IMR-90 (cell line): ENCODE data around the gene OXA1L. TPM values are rescaled to one million over a fixed set of nuclear protein-coding genes. Genes with fewer than 3 reads are reported as not detected.
"Not testable (repeated sequence)": the region's sequence is repeated elsewhere in the genome, so short reads cannot be mapped to it uniquely, and the experiment has no call there.

Experiments used
- ATAC-seq: fragments of 200-7000 bp; cut with Tn5 transposase; 2 replicates; pipeline ENCODE4 v1.9.1; 2020; ENCODE audit warnings: low read depth, mild to moderate bottlenecking, moderate library complexity
- BruUV-seq: library from RNA; stranded (reverse); fragments of 400-500 nt; replicated peaks from 2 replicates; lab custom pipeline; 2021; lab: Mats Ljungman, UMichigan
- CTCF ChIA-PET: fragments of 300-600 bp; formaldehyde crosslinking; extraction: SDS; loops from one replicate; lab custom pipeline; 2021; ENCODE audit warnings: antibody characterized with exemption; lab: Yijun Ruan, JAX
- POLR2A ChIA-PET: fragments of 300-600 bp; sonication (Branson Sonifier 250); formaldehyde crosslinking; loops from one replicate; lab custom pipeline; 2022; ENCODE audit warnings: antibody characterized with exemption; ENCODE audit not compliant: unreplicated experiment; lab: Charles Lee
- DNase-seq: peaks from one replicate; pipeline ENCODE4 v3.0.0; 2013
- H2AFZ ChIP-seq: replicated peaks from 2 replicates; pipeline ENCODE3; 2013; ENCODE audit warnings: low read length, mild to moderate bottlenecking; ENCODE audit not compliant: poor library complexity
- H2AK5ac ChIP-seq: 2 replicates; pipeline ENCODE4 v1.6.1; 2013; ENCODE audit warnings: low read depth, low read length, inconsistent platforms
- H2AK9ac ChIP-seq: replicated peaks from 2 replicates; pipeline ENCODE3; 2013; ENCODE audit warnings: mild to moderate bottlenecking, low read depth, low read length, moderate library complexity; ENCODE audit not compliant: poor library complexity
- H2BK120ac ChIP-seq: 2 replicates; pipeline ENCODE4 v1.6.1; 2013; ENCODE audit warnings: low read depth, low read length, inconsistent platforms
- H2BK15ac ChIP-seq: 3 replicates; pipeline ENCODE4 v1.6.1; 2013; ENCODE audit warnings: low read depth, low read length, inconsistent platforms
- H2BK20ac ChIP-seq: 2 replicates; pipeline ENCODE4 v1.6.1; 2013; ENCODE audit warnings: low read depth, mild to moderate bottlenecking, inconsistent platforms, low read length, moderate library complexity
- H2BK5ac ChIP-seq: 2 replicates; pipeline ENCODE4 v1.6.1; 2013; ENCODE audit warnings: mild to moderate bottlenecking, low read depth, low read length, inconsistent platforms; ENCODE audit not compliant: poor library complexity, severe bottlenecking
- H3K14ac ChIP-seq: replicated peaks from 2 replicates; pipeline ENCODE4 v1.6.1; 2013; ENCODE audit warnings: low read depth, low read length, inconsistent platforms
- H3K18ac ChIP-seq: 2 replicates; pipeline ENCODE4 v1.6.1; 2013; ENCODE audit warnings: low read depth, low read length, control low read depth
- H3K23ac ChIP-seq: 2 replicates; pipeline ENCODE4 v1.6.1; 2013; ENCODE audit warnings: low read depth, low read length, inconsistent platforms
- H3K27ac ChIP-seq: 2 replicates; pipeline ENCODE4 v1.5.1; 2013; ENCODE audit warnings: mild to moderate bottlenecking, control low read depth, low read length; ENCODE audit not compliant: insufficient read depth
- H3K27me3 ChIP-seq: 2 replicates; pipeline ENCODE4 v1.6.1; 2013; ENCODE audit warnings: low read length; ENCODE audit not compliant: control insufficient read depth, insufficient read depth
- H3K36me3 ChIP-seq: 2 replicates; pipeline ENCODE4 v1.6.1; 2013; ENCODE audit warnings: low read length, mixed read lengths; ENCODE audit not compliant: control insufficient read depth, insufficient read depth
- H3K4ac ChIP-seq: 2 replicates; pipeline ENCODE4 v1.6.1; 2013; ENCODE audit warnings: low read depth, low read length, inconsistent platforms
- H3K4me1 ChIP-seq: 2 replicates; pipeline ENCODE4 v1.6.1; 2013; ENCODE audit warnings: low read length, mixed read lengths; ENCODE audit not compliant: control insufficient read depth, insufficient read depth
- H3K4me2 ChIP-seq: 2 replicates; pipeline ENCODE4 v1.6.1; 2013; ENCODE audit warnings: low read depth, mild to moderate bottlenecking, control low read depth, low read length, moderate library complexity
- H3K4me3 ChIP-seq: 2 replicates; pipeline ENCODE4 v1.5.1; 2013; ENCODE audit warnings: low read depth, mild to moderate bottlenecking, control low read depth, low read length, moderate library complexity; ENCODE audit not compliant: insufficient read depth
- H3K56ac ChIP-seq: 2 replicates; pipeline ENCODE4 v1.6.1; 2013; ENCODE audit warnings: low read length, inconsistent platforms; ENCODE audit not compliant: insufficient read depth; ENCODE audit errors: extremely low read depth
- H3K79me1 ChIP-seq, 2 experiments: 2 replicates each; pipeline ENCODE4 v1.6.1; 2013; ENCODE audit warnings: low read length in 2 of 2, inconsistent platforms in 1 of 2, low read depth in 1 of 2
- H3K9ac ChIP-seq: 2 replicates; pipeline ENCODE4 v1.6.1; 2013; ENCODE audit warnings: low read depth, low read length, control low read depth
- H3K9me1 ChIP-seq: 2 replicates; pipeline ENCODE4 v1.6.1; 2013; ENCODE audit warnings: low read length, inconsistent platforms; ENCODE audit not compliant: insufficient read depth
- H3K9me3 ChIP-seq: 2 replicates; pipeline ENCODE4 v1.6.1; 2013; ENCODE audit warnings: low read length; ENCODE audit not compliant: control insufficient read depth, insufficient read depth
- H4K20me1 ChIP-seq: 2 replicates; pipeline ENCODE4 v1.6.1; 2013; ENCODE audit warnings: low read length, inconsistent platforms; ENCODE audit not compliant: insufficient read depth
- H4K5ac ChIP-seq: 2 replicates; pipeline ENCODE4 v1.6.1; 2013; ENCODE audit warnings: mild to moderate bottlenecking, low read depth, low read length, control low read depth
- H4K8ac ChIP-seq, 2 experiments: 2 replicates each; pipeline ENCODE4 v1.6.1; 2013; ENCODE audit warnings: low read depth in 2 of 2, low read length in 2 of 2, control low read depth in 1 of 2, inconsistent platforms in 1 of 2
- H4K91ac ChIP-seq: 2 replicates; pipeline ENCODE4 v1.6.1; 2013; ENCODE audit warnings: low read depth, low read length, inconsistent platforms; ENCODE audit not compliant: insufficient read depth
- RAD21 ChIP-seq: IDR thresholded peaks from 2 replicates; pipeline ENCODE4 v1.6.1; 2012; ENCODE audit warnings: low read length, improper control_type of control experiment
- WGBS, 2 experiments: methylation state at CpG; one replicate each; pipeline versions ENCODE4 v1.1.5 to v1.1.7; 2013; ENCODE audit warnings: missing lambda C conversion rate in 2 of 2; ENCODE audit not compliant: insufficient read length in 1 of 2; ENCODE audit errors: extremely low coverage in 2 of 2; 5-methylcytosine and 5-hydroxymethylcytosine counted together
- dilution Hi-C: fragments of 300-500 bp; cut with HindIII; formaldehyde crosslinking; loops from one replicate; pipeline ENCODE4 v1.14.3; 2018; ENCODE audit warnings: low sequenced_read_pairs; ENCODE audit not compliant: unreplicated experiment
- in situ Hi-C: fragments of 300-500 bp; cut with MboI; formaldehyde crosslinking; loops from 3 replicates; pipeline ENCODE4 v1.14.3; 2019; ENCODE audit warnings: low sequenced_read_pairs, inconsistent platforms, mixed read lengths
- intact Hi-C: fragments of 100-400 bp; cut with micrococcal nuclease; formaldehyde crosslinking; loops from 2 replicates; pipeline ENCODE4 v1.10.0; 2022
- polyA plus RNA-seq, 3 experiments: library from polyadenylated mRNA; depleted of rRNA; stranded (reverse); fragments of >200 nt; gene quantifications; 2 replicates each; pipeline ENCODE4 v1.2.3, GENCODE V29; 2012; ENCODE audit warnings: low replicate concordance in 1 of 3
- total RNA-seq: library from RNA; depleted of rRNA; stranded (reverse); fragments of >200 nt; gene quantifications from 2 replicates; pipeline ENCODE4 v1.2.3, GENCODE V29; 2012
- TF ChIP-seq, protein P1 (sequence below): fragments of 150-350 bp; IDR thresholded peaks from 2 replicates; pipeline ENCODE4 v1.6.1; 2016; ENCODE audit warnings: low read depth, mild to moderate bottlenecking, low read length, moderate library complexity, borderline replicate concordance
- TF ChIP-seq, protein P2 (sequence below): fragments of 150-350 bp; IDR thresholded peaks from 2 replicates; pipeline ENCODE4 v1.6.1; 2017; ENCODE audit warnings: mild to moderate bottlenecking, antibody characterized with exemption, low read length, low read depth

Gene OXA1L
- total and polyA plus RNA-seq, 2 of the 4 experiments (the other 2 are of a cell fraction), result 47.3 to 113 TPM

DNA sequence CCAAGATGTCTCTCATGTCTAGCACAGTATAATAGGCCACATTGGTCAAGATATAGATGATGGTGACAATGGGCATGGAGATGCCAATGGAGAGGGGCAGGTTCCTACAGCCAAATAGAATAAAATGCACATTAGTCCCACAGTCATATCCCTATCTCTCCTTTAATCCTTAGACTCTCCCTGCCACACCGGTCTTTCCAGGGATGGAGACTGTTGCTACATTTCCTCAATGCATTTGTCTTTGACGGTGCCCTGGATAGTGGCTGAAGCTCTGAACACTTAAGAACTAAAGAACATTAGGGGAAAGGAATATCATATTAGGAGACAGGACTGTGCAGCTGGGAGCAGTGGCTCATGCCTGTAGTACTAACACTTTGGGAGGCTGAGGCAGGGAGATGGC, 9.7 kb downstream of the OXA1L start:
- Histone ChIP-seq H3K4me1 (peaks cover 9% of the 10 kb centered on the region), H2AFZ (no peak overlapping the region), H3K4ac (no peak overlapping the region), H3K79me1 (peaks cover 0 to 1% of the 10 kb centered on the region in 2 experiments; a peak in 1 of 4 replicates), H2BK20ac (no peak overlapping the region), H3K23ac (no peak overlapping the region), H3K27ac (no peak overlapping the region), H3K56ac (no peak overlapping the region), H4K8ac (no peak overlapping the region), H3K9me3 (no peaks in the 10 kb centered on the region), H3K9me1 (no peaks in the 10 kb centered on the region), H4K91ac (no peak overlapping the region), H3K4me2 (no peak overlapping the region), H2BK120ac (no peak overlapping the region), H3K9ac (no peak overlapping the region), H3K18ac (no peak overlapping the region), H4K5ac (no peak overlapping the region), H3K36me3 (peaks cover 22% of the 10 kb centered on the region), H3K14ac (no peak overlapping the region), H2BK5ac (no peak overlapping the region), H3K27me3 (no peaks in the 10 kb centered on the region), H4K20me1 (no peaks in the 10 kb centered on the region), H2AK9ac (no peak overlapping the region), H2AK5ac (no peak overlapping the region), H2BK15ac (no peak overlapping the region), H3K4me3 (no peak overlapping the region)
- WGBS, 2 experiments, result no CpG with 5 or more reads among the region's 2 CpGs
- DNase-seq (no peak), ATAC-seq (no peak)
- in situ Hi-C loops, result no loop called here
- no TSS peak for BruUV-seq
- CTCF ChIA-PET, result no interaction called here
- POLR2A ChIA-PET, result no interaction called here
- dilution Hi-C loops, result no loop called here
- no peak for TF ChIP-seq RAD21
- TF ChIP-seq, protein P1, sequence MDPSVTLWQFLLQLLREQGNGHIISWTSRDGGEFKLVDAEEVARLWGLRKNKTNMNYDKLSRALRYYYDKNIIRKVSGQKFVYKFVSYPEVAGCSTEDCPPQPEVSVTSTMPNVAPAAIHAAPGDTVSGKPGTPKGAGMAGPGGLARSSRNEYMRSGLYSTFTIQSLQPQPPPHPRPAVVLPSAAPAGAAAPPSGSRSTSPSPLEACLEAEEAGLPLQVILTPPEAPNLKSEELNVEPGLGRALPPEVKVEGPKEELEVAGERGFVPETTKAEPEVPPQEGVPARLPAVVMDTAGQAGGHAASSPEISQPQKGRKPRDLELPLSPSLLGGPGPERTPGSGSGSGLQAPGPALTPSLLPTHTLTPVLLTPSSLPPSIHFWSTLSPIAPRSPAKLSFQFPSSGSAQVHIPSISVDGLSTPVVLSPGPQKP, result no peak
- TF ChIP-seq, protein P2, sequence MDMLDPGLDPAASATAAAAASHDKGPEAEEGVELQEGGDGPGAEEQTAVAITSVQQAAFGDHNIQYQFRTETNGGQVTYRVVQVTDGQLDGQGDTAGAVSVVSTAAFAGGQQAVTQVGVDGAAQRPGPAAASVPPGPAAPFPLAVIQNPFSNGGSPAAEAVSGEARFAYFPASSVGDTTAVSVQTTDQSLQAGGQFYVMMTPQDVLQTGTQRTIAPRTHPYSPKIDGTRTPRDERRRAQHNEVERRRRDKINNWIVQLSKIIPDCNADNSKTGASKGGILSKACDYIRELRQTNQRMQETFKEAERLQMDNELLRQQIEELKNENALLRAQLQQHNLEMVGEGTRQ, result no peak
- intact Hi-C loops, result loop anchor here (5.0 kb wide), 2 partner anchors 61 to 121 kb away; partner anchors contain the start of gene MMP14

DNA sequence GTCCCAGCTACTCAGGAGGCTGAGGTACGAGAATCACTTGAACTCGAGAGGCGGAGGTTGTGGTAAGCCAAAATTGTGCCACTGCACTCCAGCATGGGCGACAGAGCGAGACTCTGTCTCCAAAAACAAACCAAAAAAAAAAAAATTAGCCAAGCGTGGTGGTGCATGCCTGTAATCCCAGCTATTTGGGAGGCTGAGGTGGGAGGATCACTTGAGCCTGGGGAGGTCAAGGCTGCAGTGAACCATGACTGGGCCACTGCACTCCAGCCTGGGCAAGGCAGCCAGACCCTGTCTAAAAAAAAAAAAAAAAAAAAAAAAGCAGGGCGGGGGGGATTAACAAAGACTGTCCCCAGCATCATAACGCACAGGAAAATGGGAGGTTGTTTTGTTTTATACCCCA, 10.4 kb downstream of the OXA1L start:
- dilution Hi-C loops, H4K5ac ChIP-seq, H3K14ac ChIP-seq, DNase-seq, H4K91ac ChIP-seq, H3K27me3 ChIP-seq, H3K18ac ChIP-seq, H3K56ac ChIP-seq, H3K23ac ChIP-seq, H3K4me3 ChIP-seq, H3K4me2 ChIP-seq, H2AK5ac ChIP-seq, H3K9ac ChIP-seq, H2BK5ac ChIP-seq, in situ Hi-C loops, H4K20me1 ChIP-seq, ATAC-seq, H2AFZ ChIP-seq, POLR2A ChIA-PET, H2BK15ac ChIP-seq, H3K9me1 ChIP-seq, H4K8ac ChIP-seq, H3K79me1 ChIP-seq, H2BK20ac ChIP-seq, BruUV-seq, H2AK9ac ChIP-seq, H3K27ac ChIP-seq, H3K9me3 ChIP-seq, H2BK120ac ChIP-seq, H3K4ac ChIP-seq: not testable (repeated sequence)
- intact Hi-C loops, result loop anchor here (1.0 to 5.0 kb wide), 3 partner anchors 60 to 120 kb away; partner anchors contain the start of gene MMP14
- CTCF ChIA-PET, result interaction anchor here (0.9 to 1.3 kb wide), 3 partner anchors 11 to 76 kb away, joined by 3 to 5 read pairs (median 4); partner anchors contain the start of gene OXA1L
- Histone ChIP-seq H3K4me1 (peaks cover 12% of the 10 kb centered on the region), H3K36me3 (peaks cover 17% of the 10 kb centered on the region)
- WGBS, 2 experiments, result 60% methylated on average over 1 of the region's 8 CpGs; no CpG with 5 or more reads in 1 of the 2 experiments
